GM18909 (cell line): Measurements from ENCODE around the gene CKM.
"Not testable (repeated sequence)": the region's sequence is repeated elsewhere in the genome, so short reads cannot be mapped to it uniquely, and the experiment has no call there.

ENCODE experiments used
- ATAC-seq: cut with Tn5 transposase; IDR thresholded peaks from one replicate; pipeline ENCODE4 v1.9.1; 2021; ENCODE audit warnings: mild to moderate bottlenecking; ENCODE audit not compliant: unreplicated experiment, poor library complexity

CKM gene

GRCh38 chr19:45323671-45324081 lies 1.0 kb upstream of the CKM start:
- ATAC-seq = no peak

GRCh38 chr19:45322311-45322710 lies 364 bp downstream of the CKM start:
- ATAC-seq = no peak

GRCh38 chr19:45321848-45322247 lies 827 bp downstream of the CKM start:
- no peak for ATAC-seq

GRCh38 chr19:45320997-45321775 lies 1.5 kb downstream of the CKM start:
- no peak for ATAC-seq

- ATAC-seq = no peak
Measured at GRCh38 chr19:45315304-45315703, 7.4 kb downstream of the CKM start.

GRCh38 chr19:45314708-45315245 lies 7.9 kb downstream of the CKM start:
- ATAC-seq = no peak

GRCh38 chr19:45312285-45312684 lies 10.4 kb downstream of the CKM start:
- ATAC-seq = not testable (repeated sequence)

- no peak for ATAC-seq
Measured at GRCh38 chr19:45311621-45312020, 11.1 kb downstream of the CKM start.

- ATAC-seq = not testable (repeated sequence)
Measured at GRCh38 chr19:45309322-45309721, 13.4 kb downstream of the CKM start.

GRCh38 chr19:45307361-45307760 lies 15.3 kb downstream of the CKM start:
- no peak for ATAC-seq

GRCh38 chr19:45306518-45307027 lies 16.1 kb downstream of the CKM start:
- no peak for ATAC-seq

GRCh38 chr19:45306040-45306439 lies 16.6 kb downstream of the CKM start:
- no peak for ATAC-seq

GRCh38 chr19:45305421-45305820 lies 17.3 kb downstream of the CKM start:
- ATAC-seq = no peak

GRCh38 chr19:45305007-45305406 lies 17.7 kb downstream of the CKM start:
- no peak for ATAC-seq

GRCh38 chr19:45304141-45304926 lies 18.3 kb downstream of the CKM start:
- no peak for ATAC-seq

GRCh38 chr19:45303269-45304060 lies 19.2 kb downstream of the CKM start:
- ATAC-seq = no peak

GRCh38 chr19:45302416-45302815 lies 20.3 kb downstream of the CKM start:
- no peak for ATAC-seq

- no peak for ATAC-seq
Measured at GRCh38 chr19:45299719-45300118, 23.0 kb downstream of the CKM start.

- no peak for ATAC-seq
Measured at GRCh38 chr19:45298264-45298663, 24.4 kb downstream of the CKM start.

GRCh38 chr19:45297674-45298073 lies 25.0 kb downstream of the CKM start:
- ATAC-seq = no peak
